Stimulated activated CD8-positive, alpha-beta memory T cell treated with anti-CD3 and anti-CD28 coated beads, Interleukin-2, amount 100 ng/mL, for 1 hour (primary cell): Measurements from ENCODE around the gene CNPY1.

Experiments
- DNase-seq, 2 donors: peaks; one replicate each; pipeline ENCODE4 v3.0.0-alpha.2; 2020; ENCODE audit warnings: low read depth in 2 of 2

The CNPY1 gene

GRCh38 chr7:155454183-155455112 lies 91.9 kb downstream of the CNPY1 start:
- DNase-seq: no peak

GRCh38 chr7:155453296-155454182 lies 92.8 kb downstream of the CNPY1 start:
- no peak for DNase-seq

DNA sequence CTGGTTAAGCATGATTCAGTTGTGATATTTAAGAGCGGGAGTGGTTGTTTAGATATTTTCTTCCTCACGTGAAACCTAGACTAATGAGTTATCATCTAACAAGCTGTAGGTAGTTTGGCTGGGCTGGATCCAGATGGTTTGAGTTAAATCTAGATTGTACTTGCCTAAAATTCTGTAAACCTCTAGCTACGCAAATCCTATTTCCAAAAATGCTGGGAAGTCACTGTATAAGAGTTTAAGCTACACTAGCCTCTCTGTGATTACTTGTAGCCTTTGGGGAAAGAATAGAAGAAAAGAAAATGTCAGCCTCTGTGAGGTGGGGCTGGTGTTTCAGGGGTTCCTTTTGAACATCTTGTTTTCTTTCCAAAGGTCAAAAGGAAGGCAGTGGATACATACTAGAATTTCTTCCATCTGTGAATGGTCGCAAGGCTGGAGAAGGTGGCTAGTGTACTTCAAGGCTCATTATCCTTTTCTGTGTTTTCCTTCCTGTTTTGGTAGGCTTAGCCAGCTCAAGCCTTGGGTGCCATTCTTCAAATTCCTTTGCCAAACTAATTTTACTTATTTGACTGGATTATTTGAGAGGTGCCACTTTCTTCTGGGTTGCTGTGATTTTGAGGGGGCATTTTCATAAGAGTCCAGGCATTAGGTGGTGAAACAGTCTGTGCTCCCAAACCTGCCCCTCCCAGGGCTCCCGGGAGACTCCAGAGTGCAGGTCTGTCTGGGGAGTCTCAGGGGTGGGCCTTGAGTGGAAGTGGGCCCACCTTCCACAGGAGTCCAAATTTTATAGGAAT lies 93.7 kb downstream of the CNPY1 start:
- DNase-seq: no peak

DNA sequence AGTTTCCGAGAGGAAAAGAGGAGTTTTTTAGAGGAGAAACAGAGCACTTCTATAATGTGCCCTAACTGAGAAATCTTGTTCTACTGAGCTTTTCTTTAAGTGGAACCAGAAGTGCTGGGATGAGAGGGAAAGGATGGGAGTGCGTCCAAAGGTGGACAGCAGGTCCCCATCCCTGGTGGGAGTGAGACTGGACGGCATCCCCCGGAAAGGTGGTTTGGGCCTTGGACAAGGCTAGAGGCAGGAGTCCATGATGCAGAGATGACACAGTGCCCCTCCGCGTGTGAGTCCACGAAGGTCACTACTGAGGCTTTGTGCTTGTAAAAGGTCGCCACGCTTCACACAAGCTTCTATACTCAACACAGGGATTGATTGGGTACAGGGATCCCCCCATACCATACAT lies 94.5 kb downstream of the CNPY1 start:
- no peak for DNase-seq
